SU-DHL-6 (cell line): ENCODE measurements around the gene SLC25A26.

ENCODE experiments used
- EZH2phosphoT487 ChIP-seq: fragments of 200-600 bp; sonication (generic), shearing (Covaris generic); conservative IDR thresholded peaks from 2 replicates; pipeline ENCODE4 v1.6.1; 2018; ENCODE audit warnings: mild to moderate bottlenecking, antibody characterized with exemption, low read length, moderate library complexity, mixed read lengths
- TF ChIP-seq, protein P1 (sequence below): fragments of 200-600 bp; sonication (generic); IDR thresholded peaks from one replicate; pipeline ENCODE4 v1.5.1; 2017; ENCODE audit warnings: antibody characterized with exemption, mild to moderate bottlenecking, low read length, moderate library complexity; ENCODE audit not compliant: insufficient read depth, poor library complexity, severe bottlenecking

DNA sequence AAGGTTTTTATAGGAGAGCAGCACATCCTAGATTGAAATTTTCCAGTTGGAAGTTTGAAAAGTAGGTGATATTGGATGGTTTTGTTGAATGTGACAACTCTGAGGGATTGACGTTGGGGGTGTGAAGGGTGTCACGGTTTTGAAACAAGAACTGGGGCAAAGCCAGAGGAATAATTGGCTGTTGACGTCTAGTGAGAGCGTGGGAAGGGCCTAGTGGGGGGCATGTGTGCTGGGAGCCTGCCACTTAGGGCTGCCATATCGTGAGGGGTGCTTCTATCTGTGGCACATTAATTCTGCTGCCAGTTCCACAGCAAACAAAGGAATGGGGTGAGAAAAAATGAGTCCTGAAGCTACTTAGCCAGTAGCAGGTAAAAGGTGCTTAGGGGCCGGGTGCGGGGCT, 150.6 kb downstream of the SLC25A26 start:
- TF ChIP-seq, protein P1, sequence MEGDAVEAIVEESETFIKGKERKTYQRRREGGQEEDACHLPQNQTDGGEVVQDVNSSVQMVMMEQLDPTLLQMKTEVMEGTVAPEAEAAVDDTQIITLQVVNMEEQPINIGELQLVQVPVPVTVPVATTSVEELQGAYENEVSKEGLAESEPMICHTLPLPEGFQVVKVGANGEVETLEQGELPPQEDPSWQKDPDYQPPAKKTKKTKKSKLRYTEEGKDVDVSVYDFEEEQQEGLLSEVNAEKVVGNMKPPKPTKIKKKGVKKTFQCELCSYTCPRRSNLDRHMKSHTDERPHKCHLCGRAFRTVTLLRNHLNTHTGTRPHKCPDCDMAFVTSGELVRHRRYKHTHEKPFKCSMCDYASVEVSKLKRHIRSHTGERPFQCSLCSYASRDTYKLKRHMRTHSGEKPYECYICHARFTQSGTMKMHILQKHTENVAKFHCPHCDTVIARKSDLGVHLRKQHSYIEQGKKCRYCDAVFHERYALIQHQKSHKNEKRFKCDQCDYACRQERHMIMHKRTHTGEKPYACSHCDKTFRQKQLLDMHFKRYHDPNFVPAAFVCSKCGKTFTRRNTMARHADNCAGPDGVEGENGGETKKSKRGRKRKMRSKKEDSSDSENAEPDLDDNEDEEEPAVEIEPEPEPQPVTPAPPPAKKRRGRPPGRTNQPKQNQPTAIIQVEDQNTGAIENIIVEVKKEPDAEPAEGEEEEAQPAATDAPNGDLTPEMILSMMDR: no peak
- no peak for TF ChIP-seq EZH2phosphoT487
